ENCODE data around the gene HOXD3.

The HOXD3 gene

DNA sequence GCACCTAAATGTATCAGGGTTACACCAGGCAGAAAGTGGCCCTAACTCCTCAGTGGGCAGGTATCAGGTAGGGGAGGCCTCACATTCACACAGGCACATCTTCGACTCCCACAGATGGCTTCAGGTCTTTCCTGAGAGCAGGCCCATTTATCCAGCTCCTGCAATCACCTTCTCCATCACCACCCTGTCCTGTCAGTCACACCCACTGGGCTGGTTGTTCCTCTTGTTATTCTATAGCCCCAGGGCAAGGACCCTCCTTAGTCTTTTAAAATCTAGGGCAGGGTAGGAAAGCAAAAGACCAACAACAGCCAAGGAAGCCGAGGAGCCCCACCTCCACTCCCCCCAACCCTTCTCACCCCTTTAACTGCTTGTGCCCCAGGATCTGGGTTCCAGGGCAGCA is 14.8 kb upstream of the HOXD3 start:
- no peak overlapping the region for H3K4me3 ChIP-seq (ENCODE audit: low read depth, low read length)
- TF ChIP-seq, protein P1, sequence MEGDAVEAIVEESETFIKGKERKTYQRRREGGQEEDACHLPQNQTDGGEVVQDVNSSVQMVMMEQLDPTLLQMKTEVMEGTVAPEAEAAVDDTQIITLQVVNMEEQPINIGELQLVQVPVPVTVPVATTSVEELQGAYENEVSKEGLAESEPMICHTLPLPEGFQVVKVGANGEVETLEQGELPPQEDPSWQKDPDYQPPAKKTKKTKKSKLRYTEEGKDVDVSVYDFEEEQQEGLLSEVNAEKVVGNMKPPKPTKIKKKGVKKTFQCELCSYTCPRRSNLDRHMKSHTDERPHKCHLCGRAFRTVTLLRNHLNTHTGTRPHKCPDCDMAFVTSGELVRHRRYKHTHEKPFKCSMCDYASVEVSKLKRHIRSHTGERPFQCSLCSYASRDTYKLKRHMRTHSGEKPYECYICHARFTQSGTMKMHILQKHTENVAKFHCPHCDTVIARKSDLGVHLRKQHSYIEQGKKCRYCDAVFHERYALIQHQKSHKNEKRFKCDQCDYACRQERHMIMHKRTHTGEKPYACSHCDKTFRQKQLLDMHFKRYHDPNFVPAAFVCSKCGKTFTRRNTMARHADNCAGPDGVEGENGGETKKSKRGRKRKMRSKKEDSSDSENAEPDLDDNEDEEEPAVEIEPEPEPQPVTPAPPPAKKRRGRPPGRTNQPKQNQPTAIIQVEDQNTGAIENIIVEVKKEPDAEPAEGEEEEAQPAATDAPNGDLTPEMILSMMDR (IDR thresholded peaks at IDR 0.05; ENCODE audit: borderline replicate concordance, insufficient read depth, low read depth, low read length) = no peak

DNA sequence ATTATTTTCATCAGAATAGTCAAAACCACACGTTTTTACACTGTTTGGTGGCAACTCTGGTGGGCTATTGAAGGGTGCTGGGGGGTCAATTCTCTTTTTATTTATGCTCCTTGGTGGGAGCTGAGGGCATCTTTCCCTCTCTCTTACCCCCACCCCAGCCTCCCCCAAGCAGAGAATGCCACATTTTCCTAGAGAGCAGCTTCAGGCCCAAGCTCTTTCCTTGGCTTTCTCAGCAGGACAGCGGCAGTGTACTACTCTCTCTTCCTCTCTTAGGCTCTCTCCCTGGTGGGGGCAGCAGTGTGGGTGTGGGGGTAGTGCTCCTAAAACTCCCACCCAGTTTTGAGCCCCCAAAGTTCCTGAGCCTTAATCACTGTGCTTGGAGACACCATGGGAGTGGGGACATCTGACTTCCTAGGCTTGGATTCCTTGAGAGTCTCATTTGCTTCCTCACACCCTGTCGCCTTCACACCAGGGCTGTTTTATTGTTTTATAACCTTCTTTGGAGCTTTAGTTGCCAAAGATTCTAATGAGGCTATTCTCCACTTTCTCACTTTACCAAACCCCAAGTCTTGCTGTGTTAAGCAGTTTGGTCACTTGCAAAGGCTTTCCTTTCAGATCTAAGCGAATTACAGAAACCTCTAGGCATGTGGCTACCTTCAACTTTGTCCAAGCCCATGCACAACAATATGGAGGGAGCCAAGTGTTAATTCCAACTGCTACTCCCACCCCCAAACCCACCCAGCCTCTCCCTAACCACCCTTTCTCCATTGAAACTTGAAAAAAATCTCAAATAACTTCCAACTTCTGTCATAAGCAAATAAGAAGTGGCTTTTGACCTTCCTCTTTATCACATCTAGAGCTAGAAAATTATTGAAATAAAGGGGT is 11.8 kb upstream of the HOXD3 start:
- H3K4me3 ChIP-seq (ENCODE audit: low read depth, low read length) = no peak overlapping the region
- TF ChIP-seq, protein P1 (IDR thresholded peaks at IDR 0.05; ENCODE audit: borderline replicate concordance, insufficient read depth, low read depth, low read length) = no peak

DNA sequence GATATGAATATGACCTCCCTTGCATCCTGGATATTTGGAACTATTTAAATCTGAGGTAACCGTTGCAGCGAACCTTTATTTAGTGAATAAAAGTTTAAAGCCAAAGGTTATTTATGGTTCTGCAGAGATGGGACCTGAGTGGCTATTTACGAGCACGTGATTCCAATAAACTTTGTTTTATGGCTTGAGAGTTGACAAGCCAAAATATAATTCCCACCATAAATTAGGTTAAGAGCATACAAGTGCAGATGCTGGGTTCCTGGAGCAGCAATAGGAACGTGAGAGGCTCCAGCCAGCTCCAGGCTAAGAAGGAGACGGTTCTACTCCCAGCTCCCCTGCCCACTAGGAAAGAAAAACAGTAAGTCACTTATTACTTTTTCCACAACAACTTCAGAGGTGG is 11.0 kb upstream of the HOXD3 start:
- TF ChIP-seq, protein P1 (IDR thresholded peaks at IDR 0.05; ENCODE audit: borderline replicate concordance, insufficient read depth, low read depth, low read length) = no peak

DNA sequence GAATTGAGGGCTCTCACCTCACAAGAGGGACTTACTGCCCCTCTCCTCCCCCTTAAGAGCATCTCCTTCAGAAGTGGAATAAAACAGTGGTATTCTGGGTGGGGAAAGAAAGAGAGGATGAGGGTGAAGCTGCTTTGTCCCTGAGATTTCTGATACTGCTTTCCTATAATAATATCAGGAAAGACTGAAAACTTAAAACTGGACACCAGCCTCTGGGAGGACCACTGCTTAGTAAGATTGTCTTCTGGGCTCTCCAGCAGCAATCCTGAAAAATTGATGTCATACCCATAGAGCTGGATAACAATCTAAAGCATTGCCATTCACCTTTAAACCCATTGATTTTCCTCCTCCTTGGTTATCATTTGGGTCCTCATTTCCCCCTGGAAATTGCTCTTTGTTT is 10.5 kb upstream of the HOXD3 start:
- TF ChIP-seq, protein P1 (IDR thresholded peaks at IDR 0.05; ENCODE audit: borderline replicate concordance, insufficient read depth, low read depth, low read length) = no peak
- H3K4me3 ChIP-seq (ENCODE audit: low read depth, low read length) = no peak overlapping the region

More for the DNA sequence above, 11.0 kb upstream of the HOXD3 start:
- H3K4me3 ChIP-seq (ENCODE audit: low read depth, low read length) = no peak overlapping the region

DNA sequence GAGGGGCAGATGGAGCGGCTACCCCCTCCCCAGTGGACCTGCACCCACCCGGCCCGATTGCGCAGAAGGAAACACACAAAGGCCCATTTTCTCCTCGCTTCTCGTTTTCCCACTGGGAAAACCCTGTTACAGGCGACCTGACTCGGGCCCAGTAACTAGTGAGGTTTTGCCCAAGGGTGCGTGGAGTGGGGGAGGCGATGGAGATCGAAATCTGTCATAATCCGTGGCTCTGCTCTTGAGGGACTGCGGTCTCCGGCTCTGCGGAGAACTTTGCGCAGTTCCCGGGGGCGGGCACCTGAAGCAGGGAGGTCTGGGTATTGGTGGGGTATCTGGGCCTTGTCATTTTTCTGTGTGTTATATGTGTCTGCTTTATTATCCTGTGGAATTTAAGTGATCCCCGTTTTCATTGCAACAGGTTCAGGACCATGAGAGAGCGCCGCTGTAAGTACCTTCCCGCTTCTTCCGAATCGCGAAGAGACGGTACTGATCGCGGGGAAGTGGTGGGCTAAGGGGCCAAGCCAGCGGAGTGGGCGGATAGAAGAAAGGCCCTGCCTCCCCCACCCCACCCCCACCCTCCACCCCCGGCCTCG is 9.8 kb upstream of the HOXD3 start:
- H3K4me3 ChIP-seq (ENCODE audit: low read depth, low read length) = no peak overlapping the region
- TF ChIP-seq, protein P1 (IDR thresholded peaks at IDR 0.05; ENCODE audit: borderline replicate concordance, insufficient read depth, low read depth, low read length) = no peak

DNA sequence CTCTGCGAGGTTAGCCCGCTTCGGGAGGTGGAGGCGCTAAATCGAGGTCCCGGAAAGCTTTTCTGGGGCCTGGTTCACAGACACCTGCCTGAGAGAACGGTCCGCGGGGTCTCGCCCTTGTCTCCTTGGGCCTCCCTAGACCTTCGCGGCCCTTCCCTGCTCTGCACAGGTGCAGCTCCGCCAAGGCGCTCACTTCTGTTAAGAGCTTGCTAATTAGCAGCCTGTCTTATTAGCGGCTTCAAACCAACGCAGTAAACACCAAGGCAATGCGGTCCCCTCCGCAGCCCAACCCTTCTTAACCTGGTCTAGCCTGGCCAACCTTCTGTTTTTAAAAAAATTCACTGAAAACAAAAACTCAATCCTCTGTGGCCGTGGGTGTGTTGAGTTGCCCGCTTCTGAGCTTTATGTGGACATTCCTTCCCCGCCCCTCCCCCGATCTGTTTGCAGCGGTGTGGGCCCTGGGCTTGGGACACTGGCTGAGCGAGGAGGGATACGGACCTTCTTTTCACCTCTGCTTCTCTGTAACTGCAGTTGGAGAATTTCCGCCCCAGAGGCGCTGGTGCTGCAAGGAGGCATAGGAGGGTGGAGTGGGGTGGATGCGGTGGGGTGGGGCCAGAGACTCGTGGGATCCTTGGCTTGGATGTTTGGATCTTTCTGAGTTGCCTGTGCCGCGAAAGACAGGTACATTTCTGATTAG is 9.2 kb upstream of the HOXD3 start:
- TF ChIP-seq, protein P1 (IDR thresholded peaks at IDR 0.05; ENCODE audit: borderline replicate concordance, insufficient read depth, low read depth, low read length) = no peak
- H3K4me3 ChIP-seq (ENCODE audit: low read depth, low read length) = no peak overlapping the region
